OCI-LY1 (cell line): ENCODE measurements around the gene PYY.
"Not testable (repeated sequence)": the region's sequence is repeated elsewhere in the genome, so short reads cannot be mapped to it uniquely, and the experiment has no call there.

Experiments
- H2AFZ ChIP-seq: fragments of 200-600 bp; sonication (generic), shearing (Covaris generic); 2 replicates; pipeline ENCODE4 v1.6.0; 2014; ENCODE audit warnings: antibody characterized with exemption, mild to moderate bottlenecking, low read length
- H3F3A ChIP-seq: fragments of 200-600 bp; sonication (generic), shearing (Covaris generic); 2 replicates; pipeline ENCODE4 v1.6.0; 2014; ENCODE audit warnings: mild to moderate bottlenecking, antibody characterized with exemption, low read length, moderate library complexity; ENCODE audit not compliant: insufficient read depth
- H3K27ac ChIP-seq: fragments of 200-600 bp; sonication (generic); 2 replicates; pipeline ENCODE4 v1.5.1; 2014; ENCODE audit warnings: low read length, mixed run types, mild to moderate bottlenecking, low read depth; ENCODE audit not compliant: poor library complexity, severe bottlenecking
- H3K27me3 ChIP-seq: fragments of 200-600 bp; sonication (generic); 2 replicates; pipeline ENCODE4 v1.6.0; 2014; ENCODE audit warnings: antibody characterized with exemption, mild to moderate bottlenecking, low read length, moderate library complexity; ENCODE audit not compliant: insufficient read depth
- H3K36me3 ChIP-seq: fragments of 200-600 bp; sonication (generic); 2 replicates; pipeline ENCODE4 v1.6.1; 2014; ENCODE audit warnings: mild to moderate bottlenecking, antibody characterized with exemption, low read length, moderate library complexity, mixed read lengths; ENCODE audit not compliant: insufficient read depth
- H3K4me1 ChIP-seq: fragments of 200-600 bp; sonication (generic); 2 replicates; pipeline ENCODE4 v1.5.1; 2014; ENCODE audit warnings: mild to moderate bottlenecking, low read length, moderate library complexity; ENCODE audit not compliant: insufficient read depth, severe bottlenecking
- H3K4me2 ChIP-seq: fragments of 200-600 bp; sonication (generic), shearing (Covaris generic); 2 replicates; pipeline ENCODE4 v1.6.1; 2014; ENCODE audit warnings: low read length
- H3K4me3 ChIP-seq: fragments of 200-600 bp; sonication (generic); 2 replicates; pipeline ENCODE4 v1.5.1; 2014; ENCODE audit warnings: low read length, low read depth, mild to moderate bottlenecking, mixed read lengths; ENCODE audit not compliant: poor library complexity, severe bottlenecking
- H3K79me2 ChIP-seq: fragments of 200-600 bp; shearing (Covaris generic); 2 replicates; pipeline ENCODE4 v1.6.1; 2016; ENCODE audit warnings: mixed run types, low read length, mixed read lengths; ENCODE audit not compliant: insufficient read depth
- H3K9ac ChIP-seq: fragments of 200-600 bp; sonication (generic), shearing (Covaris generic); 2 replicates; pipeline ENCODE4 v1.6.1; 2014; ENCODE audit warnings: mild to moderate bottlenecking, low read length, mixed read lengths
- H3K9me2 ChIP-seq: fragments of 200-600 bp; sonication (generic), shearing (Covaris generic); 2 replicates; pipeline ENCODE4 v1.6.1; 2014; ENCODE audit warnings: low read depth, mild to moderate bottlenecking, low read length, mixed read lengths
- H3K9me3 ChIP-seq: fragments of 200-600 bp; shearing (Covaris generic); 2 replicates; pipeline ENCODE4 v1.6.1; 2014; ENCODE audit warnings: low read length, mixed read lengths
- H4K20me1 ChIP-seq: fragments of 200-600 bp; sonication (generic), shearing (Covaris generic); 2 replicates; pipeline ENCODE4 v1.6.0; 2016; ENCODE audit warnings: mild to moderate bottlenecking, low read length; ENCODE audit not compliant: insufficient read depth
- EZH2 ChIP-seq: fragments of 200-600 bp; sonication (generic), shearing (Covaris generic); IDR thresholded peaks from 2 replicates; pipeline ENCODE4 v1.8.0; 2017; ENCODE audit warnings: borderline replicate concordance, mixed run types, mild to moderate bottlenecking, antibody characterized with exemption, low read length, moderate library complexity, mixed read lengths
- TF ChIP-seq, protein P1 (sequence below): fragments of 200-600 bp; sonication (generic), shearing (Covaris generic); IDR thresholded peaks from 2 replicates; pipeline ENCODE4 v1.5.1; 2017; ENCODE audit warnings: mild to moderate bottlenecking, antibody characterized with exemption, low read length, moderate library complexity, mixed read lengths

PYY gene

GRCh38 chr17:43976963-43977837 is 23.5 kb upstream of the PYY start:
- TF ChIP-seq, protein P1, sequence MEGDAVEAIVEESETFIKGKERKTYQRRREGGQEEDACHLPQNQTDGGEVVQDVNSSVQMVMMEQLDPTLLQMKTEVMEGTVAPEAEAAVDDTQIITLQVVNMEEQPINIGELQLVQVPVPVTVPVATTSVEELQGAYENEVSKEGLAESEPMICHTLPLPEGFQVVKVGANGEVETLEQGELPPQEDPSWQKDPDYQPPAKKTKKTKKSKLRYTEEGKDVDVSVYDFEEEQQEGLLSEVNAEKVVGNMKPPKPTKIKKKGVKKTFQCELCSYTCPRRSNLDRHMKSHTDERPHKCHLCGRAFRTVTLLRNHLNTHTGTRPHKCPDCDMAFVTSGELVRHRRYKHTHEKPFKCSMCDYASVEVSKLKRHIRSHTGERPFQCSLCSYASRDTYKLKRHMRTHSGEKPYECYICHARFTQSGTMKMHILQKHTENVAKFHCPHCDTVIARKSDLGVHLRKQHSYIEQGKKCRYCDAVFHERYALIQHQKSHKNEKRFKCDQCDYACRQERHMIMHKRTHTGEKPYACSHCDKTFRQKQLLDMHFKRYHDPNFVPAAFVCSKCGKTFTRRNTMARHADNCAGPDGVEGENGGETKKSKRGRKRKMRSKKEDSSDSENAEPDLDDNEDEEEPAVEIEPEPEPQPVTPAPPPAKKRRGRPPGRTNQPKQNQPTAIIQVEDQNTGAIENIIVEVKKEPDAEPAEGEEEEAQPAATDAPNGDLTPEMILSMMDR: no peak
- TF ChIP-seq EZH2: no peak
- Histone ChIP-seq H3K9me2 (no peaks in the 10 kb centered on the region), H3K4me1 (no peaks in the 10 kb centered on the region), H3K9ac (no peak overlapping the region), H3K27ac (no peak overlapping the region), H4K20me1 (no peaks in the 10 kb centered on the region), H2AFZ (no peak overlapping the region), H3K79me2 (no peaks in the 10 kb centered on the region), H3K4me3 (no peak overlapping the region), H3K36me3 (no peaks in the 10 kb centered on the region), H3K9me3 (no peaks in the 10 kb centered on the region), H3F3A (no peaks in the 10 kb centered on the region), H3K27me3 (no peaks in the 10 kb centered on the region), H3K4me2 (no peak overlapping the region)

DNA sequence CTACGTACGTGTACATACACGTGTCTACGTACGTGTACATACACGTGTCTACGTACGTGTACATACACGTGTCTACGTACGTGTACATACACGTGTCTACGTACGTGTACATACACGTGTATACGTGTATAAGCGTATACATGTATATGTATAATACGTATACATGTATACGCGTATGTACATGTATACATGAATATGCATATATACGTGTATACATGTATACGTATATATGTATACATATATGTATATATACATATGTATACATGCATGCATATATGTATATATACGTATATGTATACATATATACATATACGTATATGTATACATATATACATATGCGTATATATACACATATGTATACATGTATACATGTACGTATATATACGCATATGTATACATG is 22.2 kb upstream of the PYY start:
- Histone ChIP-seq H3K27me3 (no peaks in the 10 kb centered on the region), H2AFZ (no peak overlapping the region), H3K9ac (no peak overlapping the region), H3K4me2 (no peak overlapping the region), H3K9me3 (no peaks in the 10 kb centered on the region), H3K4me3 (no peak overlapping the region), H3K36me3 (no peaks in the 10 kb centered on the region), H3F3A (no peaks in the 10 kb centered on the region), H3K27ac (no peak overlapping the region), H4K20me1 (no peaks in the 10 kb centered on the region), H3K79me2 (no peaks in the 10 kb centered on the region), H3K4me1 (no peaks in the 10 kb centered on the region), H3K9me2 (no peaks in the 10 kb centered on the region)
- TF ChIP-seq, protein P1: no peak
- no peak for TF ChIP-seq EZH2

DNA sequence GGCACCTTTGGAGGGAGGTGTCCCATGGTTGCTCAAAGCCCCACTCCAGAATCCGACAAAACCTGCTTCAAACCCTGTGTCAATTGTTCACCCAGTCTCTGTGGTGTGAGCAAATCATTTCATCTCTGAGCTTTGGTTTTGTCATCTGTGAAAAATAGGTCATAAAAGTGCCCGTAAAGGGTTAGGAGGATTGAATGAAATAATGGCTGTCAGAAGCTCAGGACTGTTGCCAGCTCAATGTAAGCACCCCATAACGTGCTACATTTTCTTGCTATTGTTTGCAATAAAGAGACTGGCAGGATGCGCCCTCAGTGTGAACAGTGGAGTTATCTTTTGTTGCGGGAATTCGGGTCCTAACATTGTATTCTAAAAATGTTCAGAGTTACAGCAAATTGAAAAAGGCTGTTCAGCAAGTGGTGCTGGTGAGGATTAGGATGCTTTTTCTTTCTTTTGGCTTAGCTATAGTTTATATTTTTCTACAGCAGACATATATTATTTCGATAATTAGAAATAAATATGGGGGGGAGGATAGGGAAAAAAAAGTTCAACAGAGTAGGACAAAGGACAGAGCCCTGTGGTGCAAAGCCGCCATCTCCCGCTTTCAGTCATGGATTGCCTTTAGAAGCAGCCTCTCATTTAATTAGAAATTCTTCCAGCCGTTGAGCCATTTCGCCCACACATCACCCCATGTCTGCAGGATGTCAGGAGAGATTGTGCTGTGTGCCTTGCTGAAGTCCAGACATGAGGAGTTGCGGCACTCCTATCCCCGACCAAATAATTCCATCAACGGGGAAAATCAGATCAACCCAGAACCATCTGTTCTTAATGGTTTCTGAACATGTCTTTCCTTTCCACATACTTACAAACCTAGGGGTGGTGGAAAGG is 20.9 kb upstream of the PYY start:
- Histone ChIP-seq H3K9me3 (no peaks in the 10 kb centered on the region), H4K20me1 (no peaks in the 10 kb centered on the region), H2AFZ (no peak overlapping the region), H3F3A (no peaks in the 10 kb centered on the region), H3K9ac (no peak overlapping the region), H3K4me3 (no peak overlapping the region), H3K36me3 (no peaks in the 10 kb centered on the region), H3K27me3 (no peaks in the 10 kb centered on the region), H3K9me2 (no peaks in the 10 kb centered on the region), H3K79me2 (no peaks in the 10 kb centered on the region), H3K27ac (no peak overlapping the region), H3K4me2 (no peak overlapping the region), H3K4me1 (no peaks in the 10 kb centered on the region)
- TF ChIP-seq, protein P1: no peak
- no peak for TF ChIP-seq EZH2

- H3K4me1 ChIP-seq, H3K9me2 ChIP-seq, H3K4me3 ChIP-seq, H2AFZ ChIP-seq, H3K36me3 ChIP-seq, H3F3A ChIP-seq, H3K9me3 ChIP-seq, H3K4me2 ChIP-seq, H4K20me1 ChIP-seq, H3K27ac ChIP-seq, H3K27me3 ChIP-seq, H3K9ac ChIP-seq, H3K79me2 ChIP-seq: not testable (repeated sequence)
Measured at GRCh38 chr17:43972444-43973212, 18.9 kb upstream of the PYY start.

GRCh38 chr17:43971436-43971835 is 17.7 kb upstream of the PYY start:
- not testable (repeated sequence) for H2AFZ ChIP-seq, H3F3A ChIP-seq, H3K4me3 ChIP-seq, H3K4me1 ChIP-seq, H3K79me2 ChIP-seq, H3K9me3 ChIP-seq, H3K27ac ChIP-seq, H3K9ac ChIP-seq, H3K9me2 ChIP-seq, H4K20me1 ChIP-seq, H3K27me3 ChIP-seq, H3K36me3 ChIP-seq, H3K4me2 ChIP-seq
